ENCODE measurements around the gene CDC37. TPM values are rescaled to one million over a fixed set of nuclear protein-coding genes. Genes with fewer than 3 reads are reported as not detected.
A peak's percentile ranks its signal among the peaks of the same experiment; 100 is the strongest.

The CDC37 gene
- total and polyA plus RNA-seq, 9 donors, result 128 to 166 (median 146) TPM

GRCh38 chr19:10421240-10422045 is 18.1 kb upstream of the CDC37 start:
- 20% methylated on average over 12 of the region's 17 CpGs for WGBS (ENCODE audit: insufficient coverage)
- Histone ChIP-seq H3K27ac (ENCODE audit: low read length) (no peak overlapping the region), H3K27me3 (ENCODE audit: control insufficient read depth, insufficient read depth, low read length) (peaks cover 98% of the 10 kb centered on the region), H3K9me3 (replicated peaks; ENCODE audit: control insufficient read depth, low read depth, low read length) (no peaks in the 10 kb centered on the region), H3K4me1 (ENCODE audit: control insufficient read depth, insufficient read depth, low read length) (peaks cover 50% of the 10 kb centered on the region), H3K36me3 (ENCODE audit: control insufficient read depth, insufficient read depth, low read length) (no peaks in the 10 kb centered on the region), H3K4me3 (ENCODE audit: low read length) (no peak overlapping the region)
- DNase-seq, result no peak

GRCh38 chr19:10420444-10421239 is 17.3 kb upstream of the CDC37 start, which contains the start of gene PDE4A:
Gene PDE4A (plus strand): TSS chr19:10420538. CDS start chr19:10420765, 227 bp downstream.
- WGBS (ENCODE audit: insufficient coverage), result under 1% methylated on average over 89 of the region's 104 CpGs
- no peak for DNase-seq
- H3K36me3 ChIP-seq (ENCODE audit: control insufficient read depth, insufficient read depth, low read length), result no peaks in the 10 kb centered on the region
- H3K27me3 ChIP-seq (ENCODE audit: control insufficient read depth, insufficient read depth, low read length), result peaks cover 97% of the 10 kb centered on the region
- peak within 1 kb of the TSS; percentile 19 for H3K4me3 ChIP-seq (ENCODE audit: low read length)
- H3K9me3 ChIP-seq (replicated peaks; ENCODE audit: control insufficient read depth, low read depth, low read length), result no peaks in the 10 kb centered on the region
- H3K27ac ChIP-seq (ENCODE audit: low read length), result no peak within 1 kb of the TSS
- peaks cover 55% of the 10 kb centered on the region for H3K4me1 ChIP-seq (ENCODE audit: control insufficient read depth, insufficient read depth, low read length)

GRCh38 chr19:10419646-10420443 is 16.5 kb upstream of the CDC37 start:
- no peaks in the 10 kb centered on the region for H3K9me3 ChIP-seq (replicated peaks; ENCODE audit: control insufficient read depth, low read depth, low read length)
- peaks cover 55% of the 10 kb centered on the region for H3K4me1 ChIP-seq (ENCODE audit: control insufficient read depth, insufficient read depth, low read length)
- no peaks in the 10 kb centered on the region for H3K36me3 ChIP-seq (ENCODE audit: control insufficient read depth, insufficient read depth, low read length)
- peaks cover 91% of the 10 kb centered on the region for H3K27me3 ChIP-seq (ENCODE audit: control insufficient read depth, insufficient read depth, low read length)
- no peak for DNase-seq
- WGBS (ENCODE audit: insufficient coverage), result under 1% methylated on average over 52 of the region's 61 CpGs
- no peak overlapping the region for H3K27ac ChIP-seq (ENCODE audit: low read length)
- peak overlapping the region; percentile 19 for H3K4me3 ChIP-seq (ENCODE audit: low read length)

GRCh38 chr19:10419200-10419645 is 15.9 kb upstream of the CDC37 start:
- WGBS (ENCODE audit: insufficient coverage), result 1% methylated on average over 27 of the region's 40 CpGs
- Histone ChIP-seq H3K27me3 (ENCODE audit: control insufficient read depth, insufficient read depth, low read length) (peaks cover 89% of the 10 kb centered on the region), H3K27ac (ENCODE audit: low read length) (no peak overlapping the region), H3K4me3 (ENCODE audit: low read length) (no peak overlapping the region), H3K9me3 (replicated peaks; ENCODE audit: control insufficient read depth, low read depth, low read length) (peaks cover 4% of the 10 kb centered on the region), H3K4me1 (ENCODE audit: control insufficient read depth, insufficient read depth, low read length) (peaks cover 49% of the 10 kb centered on the region), H3K36me3 (ENCODE audit: control insufficient read depth, insufficient read depth, low read length) (no peaks in the 10 kb centered on the region)
- no peak for DNase-seq

GRCh38 chr19:10418485-10419199 is 15.3 kb upstream of the CDC37 start:
- H3K4me1 ChIP-seq (ENCODE audit: control insufficient read depth, insufficient read depth, low read length), result peaks cover 43% of the 10 kb centered on the region
- H3K27ac ChIP-seq (ENCODE audit: low read length), result no peak overlapping the region
- peaks cover 85% of the 10 kb centered on the region for H3K27me3 ChIP-seq (ENCODE audit: control insufficient read depth, insufficient read depth, low read length)
- DNase-seq, result no peak
- no peaks in the 10 kb centered on the region for H3K36me3 ChIP-seq (ENCODE audit: control insufficient read depth, insufficient read depth, low read length)
- H3K9me3 ChIP-seq (replicated peaks; ENCODE audit: control insufficient read depth, low read depth, low read length), result peaks cover 4% of the 10 kb centered on the region
- 2% methylated on average over 13 of the region's 32 CpGs for WGBS (ENCODE audit: insufficient coverage)
- H3K4me3 ChIP-seq (ENCODE audit: low read length), result no peak overlapping the region

GRCh38 chr19:10418235-10418484 is 14.8 kb upstream of the CDC37 start:
- WGBS (ENCODE audit: insufficient coverage), result 0% methylated on average over 2 of the region's 3 CpGs
- Histone ChIP-seq H3K4me1 (ENCODE audit: control insufficient read depth, insufficient read depth, low read length) (peaks cover 43% of the 10 kb centered on the region), H3K27me3 (ENCODE audit: control insufficient read depth, insufficient read depth, low read length) (peaks cover 80% of the 10 kb centered on the region), H3K27ac (ENCODE audit: low read length) (no peak overlapping the region), H3K4me3 (ENCODE audit: low read length) (no peak overlapping the region), H3K9me3 (replicated peaks; ENCODE audit: control insufficient read depth, low read depth, low read length) (peaks cover 4% of the 10 kb centered on the region), H3K36me3 (ENCODE audit: control insufficient read depth, insufficient read depth, low read length) (no peaks in the 10 kb centered on the region)
- no peak for DNase-seq

- Histone ChIP-seq H3K36me3 (ENCODE audit: control insufficient read depth, insufficient read depth, low read length) (no peaks in the 10 kb centered on the region), H3K4me3 (ENCODE audit: low read length) (no peak overlapping the region), H3K27ac (ENCODE audit: low read length) (no peak overlapping the region), H3K4me1 (ENCODE audit: control insufficient read depth, insufficient read depth, low read length) (peaks cover 43% of the 10 kb centered on the region), H3K27me3 (ENCODE audit: control insufficient read depth, insufficient read depth, low read length) (peaks cover 75% of the 10 kb centered on the region), H3K9me3 (replicated peaks; ENCODE audit: control insufficient read depth, low read depth, low read length) (peaks cover 4% of the 10 kb centered on the region)
- WGBS (ENCODE audit: insufficient coverage), result 2% methylated on average over 16 of the region's 30 CpGs
- DNase-seq, result no peak
Measured at GRCh38 chr19:10417541-10418234, 14.3 kb upstream of the CDC37 start.

- Histone ChIP-seq H3K9me3 (replicated peaks; ENCODE audit: control insufficient read depth, low read depth, low read length) (peaks cover 4% of the 10 kb centered on the region), H3K4me3 (ENCODE audit: low read length) (peak overlapping the region; percentile 40), H3K27me3 (ENCODE audit: control insufficient read depth, insufficient read depth, low read length) (peaks cover 64% of the 10 kb centered on the region), H3K4me1 (ENCODE audit: control insufficient read depth, insufficient read depth, low read length) (peaks cover 43% of the 10 kb centered on the region), H3K36me3 (ENCODE audit: control insufficient read depth, insufficient read depth, low read length) (no peaks in the 10 kb centered on the region), H3K27ac (ENCODE audit: low read length) (no peak overlapping the region)
- WGBS (ENCODE audit: insufficient coverage), result 2% methylated on average over 64 of the region's 67 CpGs
- peak; percentile 76 for DNase-seq
Measured at GRCh38 chr19:10416380-10417257, 13.3 kb upstream of the CDC37 start.

- H3K9me3 ChIP-seq (replicated peaks; ENCODE audit: control insufficient read depth, low read depth, low read length), result peaks cover 4% of the 10 kb centered on the region
- no peak for DNase-seq
- no peak overlapping the region for H3K27ac ChIP-seq (ENCODE audit: low read length)
- no peaks in the 10 kb centered on the region for H3K36me3 ChIP-seq (ENCODE audit: control insufficient read depth, insufficient read depth, low read length)
- H3K4me1 ChIP-seq (ENCODE audit: control insufficient read depth, insufficient read depth, low read length), result peaks cover 40% of the 10 kb centered on the region
- H3K27me3 ChIP-seq (ENCODE audit: control insufficient read depth, insufficient read depth, low read length), result peaks cover 62% of the 10 kb centered on the region
- WGBS (ENCODE audit: insufficient coverage), result 10% methylated on average over 9 of the region's 9 CpGs
- peak overlapping the region; percentile 40 for H3K4me3 ChIP-seq (ENCODE audit: low read length)
Measured at GRCh38 chr19:10416083-10416379, 12.7 kb upstream of the CDC37 start.
